GM21515 (cell line): ENCODE measurements around the gene BHLHE23.
"Not testable (repeated sequence)": the region's sequence is repeated elsewhere in the genome, so short reads cannot be mapped to it uniquely, and the experiment has no call there.

Source experiments
- ATAC-seq: cut with Tn5 transposase; IDR thresholded peaks from one replicate; pipeline ENCODE4 v1.9.1; 2021; ENCODE audit not compliant: unreplicated experiment

BHLHE23 gene

GRCh38 chr20:62962891-62963613, 43.7 kb downstream of the BHLHE23 start:
- ATAC-seq, result no peak

GRCh38 chr20:62962221-62962879, 44.4 kb downstream of the BHLHE23 start:
- no peak for ATAC-seq

- ATAC-seq, result no peak
These were observed 45.0 kb downstream of the BHLHE23 start for GRCh38 chr20:62961799-62962198.

- no peak for ATAC-seq
These were observed 45.4 kb downstream of the BHLHE23 start for GRCh38 chr20:62961310-62961783.

GRCh38 chr20:62960446-62961309, 46.1 kb downstream of the BHLHE23 start:
- ATAC-seq, result not testable (repeated sequence)

- no peak for ATAC-seq
These were observed 46.7 kb downstream of the BHLHE23 start for GRCh38 chr20:62959998-62960436.

GRCh38 chr20:62959101-62959971, 47.4 kb downstream of the BHLHE23 start:
- no peak for ATAC-seq

- ATAC-seq, result no peak
These were observed 48.2 kb downstream of the BHLHE23 start for GRCh38 chr20:62958388-62959100.

GRCh38 chr20:62957136-62958117, 49.3 kb downstream of the BHLHE23 start:
- ATAC-seq, result no peak

GRCh38 chr20:62956387-62957135, 50.2 kb downstream of the BHLHE23 start:
- ATAC-seq, result no peak
